ENCODE measurements around the gene MTHFD1L. TPM values are rescaled to one million over a fixed set of nuclear protein-coding genes. Genes with fewer than 3 reads are reported as not detected.

MTHFD1L gene
- total RNA-seq, 1 donor from 2014 or later, result 66.0 TPM

- Mint-ChIP-seq H3K27me3 (ENCODE audit: unreplicated experiment) (no peaks in the 10 kb centered on the region), H3K4me3 (ENCODE audit: unreplicated experiment) (no peak overlapping the region), H3K4me1 (ENCODE audit: unreplicated experiment) (peaks cover 9% of the 10 kb centered on the region), H3K36me3 (ENCODE audit: low read depth, unreplicated experiment) (peaks cover 7% of the 10 kb centered on the region), H3K9me3 (ENCODE audit: unreplicated experiment) (no peaks in the 10 kb centered on the region), H3K27ac (ENCODE audit: unreplicated experiment) (no peak overlapping the region)
- DNase-seq (ENCODE audit: low spot score), result no peak
- no peak for TF ChIP-seq CTCF (IDR thresholded peaks at IDR 0.05; ENCODE audit: unreplicated experiment)
Measured at GRCh38 chr6:151065027-151065815, 199.7 kb downstream of the MTHFD1L start.

DNA sequence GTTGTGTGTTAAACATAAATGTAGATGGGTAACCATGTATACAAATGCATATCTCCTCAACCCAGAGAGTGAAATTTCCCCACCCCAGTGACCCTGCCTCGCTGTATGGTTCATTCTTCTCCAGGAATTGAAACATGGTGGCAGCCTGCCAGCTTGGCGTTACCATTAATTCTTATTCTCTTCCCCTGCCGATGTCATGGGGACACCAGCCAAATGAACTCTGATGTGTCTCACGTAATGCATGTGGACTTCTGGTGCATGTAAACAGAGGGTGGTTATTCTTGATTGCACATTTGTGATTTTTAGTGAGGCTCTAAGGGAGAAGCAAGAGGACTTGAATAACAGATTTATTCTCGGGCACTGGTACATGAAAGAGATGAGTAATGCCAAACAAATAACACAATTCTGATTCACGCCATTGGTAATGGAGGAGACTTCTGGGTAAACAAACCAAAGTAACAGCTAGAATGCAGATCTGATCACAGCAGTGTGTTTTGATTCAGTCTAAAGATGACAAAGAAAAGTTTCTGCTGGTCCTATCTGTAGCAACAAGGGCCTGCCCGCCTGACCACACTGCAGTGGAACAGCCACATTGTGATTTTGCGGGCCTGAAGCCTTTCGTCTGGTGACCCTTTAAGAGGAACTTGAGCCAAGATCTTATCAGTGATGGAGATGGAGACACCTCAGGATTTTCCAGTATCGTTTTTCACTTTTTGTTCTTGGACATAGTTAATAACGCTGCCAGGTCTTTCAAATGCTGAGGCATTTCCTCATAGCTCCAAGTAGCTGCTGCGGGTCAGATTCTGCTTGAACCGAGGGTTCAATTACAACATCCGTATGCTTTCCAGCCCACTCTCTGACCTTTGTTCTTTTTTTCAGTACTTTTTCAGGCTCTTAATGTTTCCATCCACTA, 202.4 kb downstream of the MTHFD1L start:
- no peak overlapping the region for H3K4me3 Mint-ChIP-seq (ENCODE audit: unreplicated experiment)
- DNase-seq (ENCODE audit: low spot score), result no peak
- H3K4me1 Mint-ChIP-seq (ENCODE audit: unreplicated experiment), result peaks cover 9% of the 10 kb centered on the region
- TF ChIP-seq CTCF (IDR thresholded peaks at IDR 0.05; ENCODE audit: unreplicated experiment), result no peak
- H3K27ac Mint-ChIP-seq (ENCODE audit: unreplicated experiment), result no peak overlapping the region
- H3K36me3 Mint-ChIP-seq (ENCODE audit: low read depth, unreplicated experiment), result no peaks in the 10 kb centered on the region
- no peaks in the 10 kb centered on the region for H3K9me3 Mint-ChIP-seq (ENCODE audit: unreplicated experiment)
- H3K27me3 Mint-ChIP-seq (ENCODE audit: unreplicated experiment), result no peaks in the 10 kb centered on the region

- no peak overlapping the region for H3K27ac Mint-ChIP-seq (ENCODE audit: unreplicated experiment)
- no peaks in the 10 kb centered on the region for H3K9me3 Mint-ChIP-seq (ENCODE audit: unreplicated experiment)
- DNase-seq (ENCODE audit: low spot score), result no peak
- no peak overlapping the region for H3K4me3 Mint-ChIP-seq (ENCODE audit: unreplicated experiment)
- no peaks in the 10 kb centered on the region for H3K36me3 Mint-ChIP-seq (ENCODE audit: low read depth, unreplicated experiment)
- H3K27me3 Mint-ChIP-seq (ENCODE audit: unreplicated experiment), result no peaks in the 10 kb centered on the region
- no peak for TF ChIP-seq CTCF (IDR thresholded peaks at IDR 0.05; ENCODE audit: unreplicated experiment)
- H3K4me1 Mint-ChIP-seq (ENCODE audit: unreplicated experiment), result peaks cover 9% of the 10 kb centered on the region
Measured at GRCh38 chr6:151068761-151069312, 203.3 kb downstream of the MTHFD1L start.

- H3K27ac Mint-ChIP-seq (ENCODE audit: unreplicated experiment), result no peak overlapping the region
- no peak for TF ChIP-seq CTCF (IDR thresholded peaks at IDR 0.05; ENCODE audit: unreplicated experiment)
- H3K9me3 Mint-ChIP-seq (ENCODE audit: unreplicated experiment), result no peaks in the 10 kb centered on the region
- H3K4me3 Mint-ChIP-seq (ENCODE audit: unreplicated experiment), result no peak overlapping the region
- peaks cover 9% of the 10 kb centered on the region for H3K4me1 Mint-ChIP-seq (ENCODE audit: unreplicated experiment)
- no peaks in the 10 kb centered on the region for H3K36me3 Mint-ChIP-seq (ENCODE audit: low read depth, unreplicated experiment)
- no peak for DNase-seq (ENCODE audit: low spot score)
- H3K27me3 Mint-ChIP-seq (ENCODE audit: unreplicated experiment), result no peaks in the 10 kb centered on the region
Measured at GRCh38 chr6:151069641-151070040, 204.1 kb downstream of the MTHFD1L start.
